K562 (cell line): ENCODE results near the gene SPOCK2. TPM values are rescaled to one million over a fixed set of nuclear protein-coding genes. Genes with fewer than 3 reads are reported as not detected.

Source experiments
- ATAC-seq: fragments of 200-7000 bp; cut with Tn5 transposase; 3 replicates; pipeline ENCODE4 v1.9.1; 2020; ENCODE audit warnings: moderate library complexity
- Bru-seq: library from RNA; stranded (reverse); fragments of 400-500 nt; gene quantifications from one replicate; lab custom pipeline; 2021; lab: Mats Ljungman, UMichigan
- BruChase-seq, 2 experiments: library from RNA; stranded (reverse); fragments of 400-500 nt; gene quantifications; one replicate each; lab custom pipeline; 2021; lab: Mats Ljungman, UMichigan
- BruUV-seq: library from RNA; stranded (reverse); fragments of 400-500 nt; replicated peaks from 2 replicates; lab custom pipeline; 2021; lab: Mats Ljungman, UMichigan
- CTCF ChIA-PET: fragments of 300-600 bp; formaldehyde crosslinking; extraction: SDS; loops from one replicate; lab custom pipeline; 2021; ENCODE audit warnings: low intra/inter-chr PET ratio; lab: Yijun Ruan, JAX
- POLR2A ChIA-PET: fragments of 300-600, 350-650 bp; sonication (Branson Sonifier 250); formaldehyde crosslinking; extraction: SDS; loops from one replicate; lab custom pipeline; 2021; ENCODE audit warnings: antibody characterized with exemption, inconsistent platforms; lab: Yijun Ruan, JAX
- DNase-seq, 4 experiments: peaks; one replicate each; pipeline versions ENCODE4 v3.0.0 to v3.0.0-alpha.2; 2011 to 2018; ENCODE audit warnings: low spot score in 3 of 4, mixed read lengths in 3 of 4; ENCODE audit errors: extremely low read depth in 1 of 4
- FAIRE-seq: peaks from 2 replicates; lab custom pipeline; 2011; peaks lifted over from hg19 to GRCh38; lab: Jason Lieb, UNC
- H2AFZ ChIP-seq: 2 replicates; pipeline ENCODE4 v1.6.0; 2011; ENCODE audit warnings: low read depth, low read length, control low read depth, inconsistent platforms
- H3K27ac ChIP-seq: fragments of 200-600 bp; 3 replicates; pipeline ENCODE4 v1.8.0; 2011; ENCODE audit warnings: low read depth, mild to moderate bottlenecking, control low read depth, inconsistent platforms, low read length, moderate library complexity, mixed read lengths; ENCODE audit errors: extremely low read depth
- H3K27me3 ChIP-seq, 2 experiments: fragments of 300-600 bp in 1 of 2; 2 replicates in 1 of 2; 3 replicates in 1 of 2; pipeline versions ENCODE4 v1.6.0 to v1.8.0; 2011; ENCODE audit warnings: inconsistent platforms in 2 of 2, low read length in 2 of 2, mild to moderate bottlenecking in 1 of 2, mixed read lengths in 1 of 2, moderate library complexity in 1 of 2; ENCODE audit not compliant: control insufficient read depth in 2 of 2, insufficient read depth in 2 of 2
- H3K36me3 ChIP-seq: fragments of 300-600 bp; 3 replicates; pipeline ENCODE4 v1.8.0; 2011; ENCODE audit warnings: mild to moderate bottlenecking, low read length, inconsistent platforms; ENCODE audit not compliant: control insufficient read depth, insufficient read depth
- H3K4me1 ChIP-seq, 2 experiments: fragments of 200-600 bp in 1 of 2; replicated peaks in 1 of 2; 2 replicates in 1 of 2; 3 replicates in 1 of 2; pipeline versions ENCODE4 v1.5.1 to v1.8.0; 2011; ENCODE audit warnings: inconsistent platforms in 2 of 2, low read length in 2 of 2, mild to moderate bottlenecking in 1 of 2, mixed read lengths in 1 of 2, moderate library complexity in 1 of 2; ENCODE audit not compliant: control insufficient read depth in 2 of 2, insufficient read depth in 2 of 2
- H3K4me2 ChIP-seq: 2 replicates; pipeline ENCODE4 v1.6.1; 2011; ENCODE audit warnings: low read length, control low read depth, inconsistent platforms, mixed read lengths; ENCODE audit not compliant: insufficient read depth
- H3K4me3 ChIP-seq: fragments of 200-600 bp; sonication (generic), shearing (Covaris generic); 2 replicates; pipeline ENCODE4 v1.5.1; 2016; ENCODE audit warnings: control low read depth, inconsistent platforms
- H3K79me2 ChIP-seq: fragments of 200-600 bp; 3 replicates; pipeline ENCODE4 v1.8.0; 2011; ENCODE audit warnings: low read length, inconsistent platforms; ENCODE audit not compliant: control insufficient read depth, insufficient read depth
- H3K9ac ChIP-seq, 2 experiments: 2 replicates each; pipeline versions ENCODE4 v1.6.0 to v1.6.1; 2011; ENCODE audit warnings: low read depth in 2 of 2, low read length in 2 of 2, control low read depth in 1 of 2, inconsistent platforms in 1 of 2, mild to moderate bottlenecking in 1 of 2, mixed read lengths in 1 of 2; ENCODE audit not compliant: insufficient read depth in 1 of 2
- H3K9me1 ChIP-seq: one replicate; pipeline ENCODE4 v1.6.0; 2011; ENCODE audit warnings: inconsistent platforms, mild to moderate bottlenecking, low read length, moderate library complexity; ENCODE audit not compliant: control insufficient read depth, insufficient read depth
- H3K9me3 ChIP-seq: replicated peaks from 2 replicates; pipeline ENCODE4 v1.5.1; 2011; ENCODE audit warnings: low read depth, low read length, inconsistent platforms; ENCODE audit not compliant: control insufficient read depth, insufficient read depth
- H4K20me1 ChIP-seq: replicated peaks from 2 replicates; pipeline ENCODE4 v1.6.1; 2011; ENCODE audit warnings: low read length, inconsistent platforms, mixed read lengths; ENCODE audit not compliant: control insufficient read depth, insufficient read depth
- BCL6 ChIP-seq: fragments of 250-450 bp; sonication (Bioruptor Pico); IDR thresholded peaks from 2 replicates; pipeline ENCODE4 v1.4.0; 2020
- ESRRA ChIP-seq: fragments of 450-650 bp; IDR thresholded peaks from 2 replicates; pipeline ENCODE4 v1.6.1; 2014; ENCODE audit warnings: low read depth, mild to moderate bottlenecking, moderate library complexity, borderline replicate concordance
- NFYB ChIP-seq: IDR thresholded peaks from 2 replicates; pipeline ENCODE4 v1.6.1; 2011; ENCODE audit warnings: mild to moderate bottlenecking, moderate library complexity; ENCODE audit not compliant: insufficient read length; ENCODE audit errors: extremely low read depth
- POLR2G ChIP-seq: fragments of 200-400 bp; formaldehyde crosslinking; IDR thresholded peaks from 2 replicates; pipeline ENCODE4 v1.6.1; 2017; ENCODE audit warnings: low read depth, mild to moderate bottlenecking, antibody characterized with exemption, low read length, moderate library complexity
- SIN3A ChIP-seq, 2 experiments: fragments of 150-350 bp in 1 of 2; IDR thresholded peaks; 2 replicates each; pipeline ENCODE4 v1.6.1; 2011 to 2016; ENCODE audit warnings: borderline replicate concordance in 2 of 2, low read depth in 2 of 2, low read length in 2 of 2, mild to moderate bottlenecking in 2 of 2, moderate library complexity in 2 of 2; ENCODE audit not compliant: control insufficient read depth in 1 of 2
- ZC3H4 ChIP-seq: sonication (generic); formaldehyde crosslinking; IDR thresholded peaks from 2 replicates; pipeline ENCODE4 v1.9.0; 2021; ENCODE audit warnings: missing genetic modification reagents, borderline replicate concordance
- WGBS: fragments of 100-300 bp; shearing (Covaris generic); methylation state at CpG from one replicate; pipeline ENCODE4 v1.1.6; 2016; ENCODE audit warnings: low coverage, mixed read lengths; ENCODE audit not compliant: insufficient coverage; ENCODE audit errors: missing lambda C conversion rate; 5-methylcytosine and 5-hydroxymethylcytosine counted together
- in situ Hi-C: fragments of 300-500 bp; cut with MboI; formaldehyde crosslinking; loops from 4 replicates; pipeline ENCODE4 v1.15.0; 2018; ENCODE audit warnings: inconsistent platforms, mixed read lengths
- intact Hi-C: fragments of 100-400 bp; cut with micrococcal nuclease; formaldehyde crosslinking; loops from 2 replicates; pipeline ENCODE4 v1.14.2; 2022
- long read RNA-seq, 3 experiments: library from polyadenylated mRNA in 2 of 3; library from RNA in 1 of 3; unstranded in 2 of 3; stranded (forward) in 1 of 3; transcript quantifications; one replicate each; pipeline ENCODE4 v2.0.0, GENCODE V29; 2019 to 2022
- polyA minus RNA-seq, 3 experiments: library from RNA; depleted of rRNA, polyadenylated mRNA; stranded (reverse); fragments of >200 nt; gene quantifications; 2 replicates each; pipeline ENCODE4 v1.2.3, GENCODE V29; 2011
- polyA plus RNA-seq, 8 experiments: library from polyadenylated mRNA; depleted of rRNA in 4 of 8; stranded (reverse) in 5 of 8; unstranded in 3 of 8; fragments of >200 nt; fragmentation: Nextera tagmentation in 2 of 8; fragmentation: Illumina TruSeq in 1 of 8; extraction: Ambion mirVana in 2 of 8; extraction: Trizol in 1 of 8; gene quantifications; 2 replicates each; pipeline versions ENCODE4 v1.2.1 to v1.2.3, GENCODE V29; 2011 to 2014; ENCODE audit warnings: inconsistent platforms in 1 of 8, missing spikeins in 1 of 8
- total RNA-seq, 7 experiments: library from RNA; depleted of rRNA in 6 of 7; stranded (reverse); fragments of >200 nt in 6 of 7; fragmentation: Illumina TruSeq in 2 of 7; extraction: Trizol in 2 of 7; gene quantifications; 2 replicates each; pipeline versions ENCODE4 v1.2.1 to v1.2.3, GENCODE V29; 2011 to 2021; ENCODE audit warnings: low replicate concordance in 1 of 7
- TF ChIP-seq, protein P1 (sequence below): fragments of 450-650 bp; IDR thresholded peaks from 2 replicates; pipeline ENCODE4 v1.6.1; 2016; ENCODE audit warnings: missing biosample characterization, missing genetic modification characterization
- TF ChIP-seq, protein P2 (sequence below): fragments of 450-650 bp; IDR thresholded peaks from 2 replicates; pipeline ENCODE4 v1.6.1; 2017; ENCODE audit warnings: antibody characterized with exemption, mild to moderate bottlenecking

SPOCK2 gene, protein sequence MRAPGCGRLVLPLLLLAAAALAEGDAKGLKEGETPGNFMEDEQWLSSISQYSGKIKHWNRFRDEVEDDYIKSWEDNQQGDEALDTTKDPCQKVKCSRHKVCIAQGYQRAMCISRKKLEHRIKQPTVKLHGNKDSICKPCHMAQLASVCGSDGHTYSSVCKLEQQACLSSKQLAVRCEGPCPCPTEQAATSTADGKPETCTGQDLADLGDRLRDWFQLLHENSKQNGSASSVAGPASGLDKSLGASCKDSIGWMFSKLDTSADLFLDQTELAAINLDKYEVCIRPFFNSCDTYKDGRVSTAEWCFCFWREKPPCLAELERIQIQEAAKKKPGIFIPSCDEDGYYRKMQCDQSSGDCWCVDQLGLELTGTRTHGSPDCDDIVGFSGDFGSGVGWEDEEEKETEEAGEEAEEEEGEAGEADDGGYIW
- total RNA-seq (2011; cell fraction: chromatin; rRNA removed; ENCODE audit: low replicate concordance): 0.46 and 1.2 TPM in 2 replicates
- total RNA-seq (2011; cell fraction: nucleolus; rRNA removed): 0.67 and 0.79 TPM in 2 replicates
- 0.59 and 1.1 TPM in 2 replicates for total RNA-seq (2011; cell fraction: nucleoplasm; rRNA removed)
- 0.04 and 0.82 TPM in 2 replicates for total RNA-seq (2014; rRNA removed)
- 0.11 and 0.38 TPM in 2 replicates for total RNA-seq (2014; rRNA removed; fragmentation: Illumina TruSeq; extraction: Trizol)
- 0.11 and 0.19 TPM in 2 replicates for total RNA-seq (2015; rRNA removed; fragmentation: Illumina TruSeq; extraction: Trizol)
- 0.63 and 0.86 TPM in 2 replicates for total RNA-seq (2021)
- polyA plus RNA-seq (2011; rRNA removed): 0.04 and 0.09 TPM in 2 replicates
- 0.04 and 0.31 TPM in 2 replicates for polyA plus RNA-seq (2011; cell fraction: cytosol; rRNA removed)
- 0.30 and 0.63 TPM in 2 replicates for polyA plus RNA-seq (2011; cell fraction: nucleus; rRNA removed)
- polyA plus RNA-seq (2012): 0.17 and 0.46 TPM in 2 replicates
- 0.08 and 0.09 TPM in 2 replicates for polyA plus RNA-seq (2014; fragmentation: Illumina TruSeq; extraction: Trizol)
- not detected for polyA plus RNA-seq (2014; fragmentation: Nextera tagmentation; extraction: Ambion mirVana)
- 0.12 and 0.52 TPM in 2 replicates for polyA plus RNA-seq (2014; rRNA removed)
- polyA minus RNA-seq (2011; rRNA and poly(A)+ RNA removed): 0.04 and 0.18 TPM in 2 replicates
- polyA minus RNA-seq (2011; cell fraction: cytosol; rRNA and poly(A)+ RNA removed): not detected in 2 replicates
- 0.27 and 0.44 TPM in 2 replicates for polyA minus RNA-seq (2011; cell fraction: nucleus; rRNA and poly(A)+ RNA removed)
- percentile 23 among the genes with signal in this experiment for Bru-seq, nascent RNA
- BruChase-seq, experiment 1, labeled RNA remaining after a 2-hour chase: percentile 40 among the genes with signal in this experiment
- percentile 38 among the genes with signal in this experiment for BruChase-seq, experiment 2, labeled RNA remaining after a 6-hour chase
- long read RNA-seq, experiment 1: 0 reads
- long read RNA-seq, experiment 2, partial matches to known transcripts: 1 of 1 reads
- long read RNA-seq, experiment 2, other reads (novel, unspliced or antisense): 0 of 1 reads
- long read RNA-seq, experiment 3: 0 reads

DNA sequence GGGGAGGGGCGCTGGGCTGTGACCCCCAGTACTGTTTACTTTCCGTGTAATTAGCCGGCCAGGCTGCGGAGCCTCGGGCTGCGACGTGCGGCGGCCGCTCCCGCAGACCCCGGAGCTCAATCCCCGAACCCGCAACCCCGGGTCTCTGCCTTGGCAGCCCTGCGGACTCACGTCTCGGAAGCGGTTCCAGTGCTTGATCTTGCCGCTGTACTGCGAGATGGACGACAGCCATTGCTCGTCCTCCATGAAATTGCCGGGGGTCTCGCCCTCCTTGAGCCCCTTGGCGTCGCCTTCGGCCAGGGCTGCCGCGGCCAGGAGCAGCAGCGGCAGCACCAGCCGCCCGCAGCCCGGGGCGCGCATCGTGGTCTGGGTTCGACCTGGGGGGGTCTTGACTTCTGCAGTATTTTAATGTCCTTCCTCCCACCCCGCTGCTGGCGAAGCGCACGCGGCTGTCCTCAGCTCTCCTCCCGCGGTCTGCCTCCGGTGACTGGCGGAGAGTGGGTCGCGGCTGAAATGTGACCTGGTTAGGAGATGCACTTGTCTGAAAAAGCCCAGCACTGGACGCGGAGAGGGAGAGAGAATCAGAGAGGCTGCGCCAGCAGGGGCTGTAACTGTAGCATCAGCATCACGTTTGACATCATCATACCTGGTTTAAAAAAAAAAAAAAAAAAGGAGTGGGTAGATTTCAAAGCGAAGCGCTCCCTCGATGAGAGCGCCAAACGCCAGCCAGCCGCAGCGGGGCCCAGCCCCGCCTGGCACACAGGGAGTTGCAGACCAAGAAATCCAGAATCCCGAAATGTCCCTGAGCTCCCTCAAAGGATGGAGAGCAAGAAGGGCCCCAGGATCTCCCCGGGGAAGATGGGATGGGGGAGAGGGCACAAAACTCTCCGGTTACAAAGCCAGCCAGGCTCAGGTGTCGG is at the start of gene SPOCK2:
SPOCK2 (minus strand) TSS at position 583 of the 920 bp plus-strand sequence; CDS start at position 360, 223 bp downstream.
- Histone ChIP-seq H3K9ac (0 out of 4 replicates have a peak within 1 kb of the TSS, but pooled peaks of 1 of the 2 experiments have one; percentile 39), H3K4me2 (no peak within 1 kb of the TSS), H3K4me1 (peaks cover 6 to 28% of the 10 kb centered on the region in 2 experiments; a peak in 4 of 5 replicates), H3K27ac (no peak within 1 kb of the TSS), H3K36me3 (no peaks in the 10 kb centered on the region), H2AFZ (no peak within 1 kb of the TSS), H3K4me3 (no peak within 1 kb of the TSS), H3K9me1 (no peaks in the 10 kb centered on the region), H4K20me1 (no peaks in the 10 kb centered on the region), H3K9me3 (no peaks in the 10 kb centered on the region), H3K79me2 (no peaks in the 10 kb centered on the region), H3K27me3 (no peaks in the 10 kb centered on the region)
- no peak for FAIRE-seq
- in situ Hi-C loops (no loop called here), intact Hi-C loops (no loop called here)
- BruUV-seq: no TSS peak
- POLR2A ChIA-PET: interaction anchor here (0.9 to 1.5 kb wide), 4 partner anchors 9 to 185 kb away, joined by 3 to 6 read pairs (median 4); partner anchors contain the start of gene DDIT4
- CTCF ChIA-PET: no interaction called here
- ATAC-seq: no peak
- DNase-seq: no peak
- 83% methylated on average over 62 of the region's 65 CpGs for WGBS
- TF ChIP-seq NFYB: no peak
- TF ChIP-seq, protein P1, sequence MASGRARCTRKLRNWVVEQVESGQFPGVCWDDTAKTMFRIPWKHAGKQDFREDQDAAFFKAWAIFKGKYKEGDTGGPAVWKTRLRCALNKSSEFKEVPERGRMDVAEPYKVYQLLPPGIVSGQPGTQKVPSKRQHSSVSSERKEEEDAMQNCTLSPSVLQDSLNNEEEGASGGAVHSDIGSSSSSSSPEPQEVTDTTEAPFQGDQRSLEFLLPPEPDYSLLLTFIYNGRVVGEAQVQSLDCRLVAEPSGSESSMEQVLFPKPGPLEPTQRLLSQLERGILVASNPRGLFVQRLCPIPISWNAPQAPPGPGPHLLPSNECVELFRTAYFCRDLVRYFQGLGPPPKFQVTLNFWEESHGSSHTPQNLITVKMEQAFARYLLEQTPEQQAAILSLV: no peak
- TF ChIP-seq ZC3H4: no peak
- no peak for TF ChIP-seq SIN3A (IDR thresholded peaks at IDR 0.05; ENCODE audit: borderline replicate concordance in 2 of 2, control insufficient read depth in 1 of 2, low read depth in 2 of 2, low read length in 2 of 2)
- TF ChIP-seq BCL6 (CRISPR knock-in tag): no peak
- TF ChIP-seq POLR2G: peak; percentile 54; the same call in 1 of the 2 replicates
- TF ChIP-seq ESRRA: no peak
- TF ChIP-seq, protein P2, sequence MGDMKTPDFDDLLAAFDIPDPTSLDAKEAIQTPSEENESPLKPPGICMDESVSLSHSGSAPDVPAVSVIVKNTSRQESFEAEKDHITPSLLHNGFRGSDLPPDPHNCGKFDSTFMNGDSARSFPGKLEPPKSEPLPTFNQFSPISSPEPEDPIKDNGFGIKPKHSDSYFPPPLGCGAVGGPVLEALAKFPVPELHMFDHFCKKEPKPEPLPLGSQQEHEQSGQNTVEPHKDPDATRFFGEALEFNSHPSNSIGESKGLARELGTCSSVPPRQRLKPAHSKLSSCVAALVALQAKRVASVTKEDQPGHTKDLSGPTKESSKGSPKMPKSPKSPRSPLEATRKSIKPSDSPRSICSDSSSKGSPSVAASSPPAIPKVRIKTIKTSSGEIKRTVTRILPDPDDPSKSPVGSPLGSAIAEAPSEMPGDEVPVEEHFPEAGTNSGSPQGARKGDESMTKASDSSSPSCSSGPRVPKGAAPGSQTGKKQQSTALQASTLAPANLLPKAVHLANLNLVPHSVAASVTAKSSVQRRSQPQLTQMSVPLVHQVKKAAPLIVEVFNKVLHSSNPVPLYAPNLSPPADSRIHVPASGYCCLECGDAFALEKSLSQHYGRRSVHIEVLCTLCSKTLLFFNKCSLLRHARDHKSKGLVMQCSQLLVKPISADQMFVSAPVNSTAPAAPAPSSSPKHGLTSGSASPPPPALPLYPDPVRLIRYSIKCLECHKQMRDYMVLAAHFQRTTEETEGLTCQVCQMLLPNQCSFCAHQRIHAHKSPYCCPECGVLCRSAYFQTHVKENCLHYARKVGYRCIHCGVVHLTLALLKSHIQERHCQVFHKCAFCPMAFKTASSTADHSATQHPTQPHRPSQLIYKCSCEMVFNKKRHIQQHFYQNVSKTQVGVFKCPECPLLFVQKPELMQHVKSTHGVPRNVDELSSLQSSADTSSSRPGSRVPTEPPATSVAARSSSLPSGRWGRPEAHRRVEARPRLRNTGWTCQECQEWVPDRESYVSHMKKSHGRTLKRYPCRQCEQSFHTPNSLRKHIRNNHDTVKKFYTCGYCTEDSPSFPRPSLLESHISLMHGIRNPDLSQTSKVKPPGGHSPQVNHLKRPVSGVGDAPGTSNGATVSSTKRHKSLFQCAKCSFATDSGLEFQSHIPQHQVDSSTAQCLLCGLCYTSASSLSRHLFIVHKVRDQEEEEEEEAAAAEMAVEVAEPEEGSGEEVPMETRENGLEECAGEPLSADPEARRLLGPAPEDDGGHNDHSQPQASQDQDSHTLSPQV: no peak
